Activated B cell treated with CpG ODN at 0.5 μM for 24 hours (primary cell): ENCODE data around the gene SMIM28. TPM values are rescaled to one million over a fixed set of nuclear protein-coding genes. Genes with fewer than 3 reads are reported as not detected.

ENCODE experiments used
- ATAC-seq: fragments of 200-7000 bp; cut with Tn5 transposase; one replicate; pipeline ENCODE4 v1.10.0; 2021; ENCODE audit warnings: low read depth, mild to moderate bottlenecking, moderate library complexity
- CTCF ChIA-PET: fragments of 350-600 bp; sonication (Branson Sonifier 250); formaldehyde crosslinking; loops from one replicate; lab custom pipeline; 2021; ENCODE audit warnings: antibody characterized with exemption; lab: Charles Lee
- POLR2A ChIA-PET: fragments of 350-600 bp; sonication (Branson Sonifier 250); formaldehyde crosslinking; loops from one replicate; lab custom pipeline; 2021; ENCODE audit warnings: antibody characterized with exemption; lab: Charles Lee
- DNase-seq: peaks from one replicate; pipeline ENCODE4 v3.0.0; 2022
- H3K27ac Mint-ChIP-seq: one replicate; pipeline ENCODE4 v1.8.0; 2020; ENCODE audit warnings: mixed read lengths
- H3K27me3 Mint-ChIP-seq: one replicate; pipeline ENCODE4 v1.8.0; 2021; ENCODE audit warnings: mixed read lengths
- H3K36me3 Mint-ChIP-seq: one replicate; pipeline ENCODE4 v1.8.0; 2021; ENCODE audit warnings: low read depth, mixed read lengths
- H3K4me1 Mint-ChIP-seq: one replicate; pipeline ENCODE4 v1.8.0; 2021; ENCODE audit warnings: mixed read lengths
- H3K4me3 Mint-ChIP-seq: one replicate; pipeline ENCODE4 v1.8.0; 2020; ENCODE audit warnings: mild to moderate bottlenecking, mixed read lengths
- H3K9me3 Mint-ChIP-seq: one replicate; pipeline ENCODE4 v1.8.0; 2020; ENCODE audit warnings: mixed read lengths
- intact Hi-C: fragments of 100-400 bp; cut with micrococcal nuclease; formaldehyde crosslinking; loops from one replicate; pipeline ENCODE4 v1.15.1; 2024
- total RNA-seq: library from RNA; stranded (reverse); gene quantifications from 2 replicates; pipeline ENCODE4 v1.2.3, GENCODE V29; 2022
- TF ChIP-seq, protein P1 (sequence below): fragments of 200-600 bp; IDR thresholded peaks from one replicate; pipeline ENCODE4 v1.8.0; 2022; ENCODE audit warnings: antibody characterized with exemption, mild to moderate bottlenecking

The SMIM28 gene
- total RNA-seq, 1 donor from 2014 or later: not detected

GRCh38 chr6:138378463-138378862 lies 758 bp downstream of the SMIM28 start:
- H3K27me3 Mint-ChIP-seq: peaks cover 2% of the 10 kb centered on the region
- H3K27ac Mint-ChIP-seq: no peak overlapping the region
- ChIA-PET POLR2A (no interaction called here), CTCF (no interaction called here)
- no peak for DNase-seq
- TF ChIP-seq, protein P1, sequence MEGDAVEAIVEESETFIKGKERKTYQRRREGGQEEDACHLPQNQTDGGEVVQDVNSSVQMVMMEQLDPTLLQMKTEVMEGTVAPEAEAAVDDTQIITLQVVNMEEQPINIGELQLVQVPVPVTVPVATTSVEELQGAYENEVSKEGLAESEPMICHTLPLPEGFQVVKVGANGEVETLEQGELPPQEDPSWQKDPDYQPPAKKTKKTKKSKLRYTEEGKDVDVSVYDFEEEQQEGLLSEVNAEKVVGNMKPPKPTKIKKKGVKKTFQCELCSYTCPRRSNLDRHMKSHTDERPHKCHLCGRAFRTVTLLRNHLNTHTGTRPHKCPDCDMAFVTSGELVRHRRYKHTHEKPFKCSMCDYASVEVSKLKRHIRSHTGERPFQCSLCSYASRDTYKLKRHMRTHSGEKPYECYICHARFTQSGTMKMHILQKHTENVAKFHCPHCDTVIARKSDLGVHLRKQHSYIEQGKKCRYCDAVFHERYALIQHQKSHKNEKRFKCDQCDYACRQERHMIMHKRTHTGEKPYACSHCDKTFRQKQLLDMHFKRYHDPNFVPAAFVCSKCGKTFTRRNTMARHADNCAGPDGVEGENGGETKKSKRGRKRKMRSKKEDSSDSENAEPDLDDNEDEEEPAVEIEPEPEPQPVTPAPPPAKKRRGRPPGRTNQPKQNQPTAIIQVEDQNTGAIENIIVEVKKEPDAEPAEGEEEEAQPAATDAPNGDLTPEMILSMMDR: no peak
- no peaks in the 10 kb centered on the region for H3K4me1 Mint-ChIP-seq
- H3K9me3 Mint-ChIP-seq: no peaks in the 10 kb centered on the region
- intact Hi-C loops: no loop called here
- no peak overlapping the region for H3K4me3 Mint-ChIP-seq
- no peaks in the 10 kb centered on the region for H3K36me3 Mint-ChIP-seq
- no peak for ATAC-seq

DNA sequence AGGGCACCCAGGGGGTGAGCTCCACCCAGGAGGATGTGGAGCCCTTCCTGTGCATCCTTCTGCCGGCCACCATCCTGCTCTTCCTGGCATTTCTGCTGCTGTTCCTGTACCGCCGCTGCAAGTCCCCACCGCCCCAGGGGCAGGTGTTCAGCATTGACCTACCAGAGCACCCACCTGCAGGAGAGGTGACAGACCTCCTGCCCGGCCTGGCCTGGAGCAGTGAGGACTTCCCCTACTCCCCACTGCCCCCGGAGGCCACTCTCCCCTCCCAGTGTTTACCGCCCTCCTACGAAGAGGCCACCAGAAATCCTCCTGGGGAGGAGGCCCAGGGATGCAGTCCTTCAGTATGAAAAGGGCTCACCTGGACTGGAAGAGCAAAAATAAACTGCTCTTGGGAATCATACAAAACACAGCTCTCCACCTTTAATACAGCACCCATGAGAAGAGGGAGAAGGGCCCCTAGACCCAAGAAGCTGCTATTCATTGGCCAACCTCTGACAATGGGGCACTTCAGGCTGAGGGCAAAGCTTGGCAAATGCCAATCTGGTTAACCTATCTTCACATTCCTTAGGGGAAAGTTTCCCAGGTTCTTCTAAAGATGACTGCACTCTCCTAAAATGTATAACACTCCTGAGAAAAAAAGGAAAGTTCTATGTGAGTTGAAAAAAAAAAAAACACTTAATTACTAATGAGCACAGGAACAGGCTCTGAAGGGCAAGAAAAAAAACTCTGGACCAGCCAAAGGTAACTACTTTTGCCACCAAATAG lies 5.0 kb downstream of the SMIM28 start:
- POLR2A ChIA-PET: no interaction called here
- no peak overlapping the region for H3K27ac Mint-ChIP-seq
- no peak for DNase-seq
- H3K36me3 Mint-ChIP-seq: no peaks in the 10 kb centered on the region
- CTCF ChIA-PET: interaction anchor here (0.7 kb wide), 1 partner anchor 52 kb away, joined by 4 read pairs; no protein-coding TSS in a partner anchor
- H3K4me3 Mint-ChIP-seq: no peak overlapping the region
- H3K27me3 Mint-ChIP-seq: peaks cover 2% of the 10 kb centered on the region
- no peaks in the 10 kb centered on the region for H3K4me1 Mint-ChIP-seq
- intact Hi-C loops: no loop called here
- TF ChIP-seq, protein P1: no peak
- no peak for ATAC-seq
- H3K9me3 Mint-ChIP-seq: no peaks in the 10 kb centered on the region

DNA sequence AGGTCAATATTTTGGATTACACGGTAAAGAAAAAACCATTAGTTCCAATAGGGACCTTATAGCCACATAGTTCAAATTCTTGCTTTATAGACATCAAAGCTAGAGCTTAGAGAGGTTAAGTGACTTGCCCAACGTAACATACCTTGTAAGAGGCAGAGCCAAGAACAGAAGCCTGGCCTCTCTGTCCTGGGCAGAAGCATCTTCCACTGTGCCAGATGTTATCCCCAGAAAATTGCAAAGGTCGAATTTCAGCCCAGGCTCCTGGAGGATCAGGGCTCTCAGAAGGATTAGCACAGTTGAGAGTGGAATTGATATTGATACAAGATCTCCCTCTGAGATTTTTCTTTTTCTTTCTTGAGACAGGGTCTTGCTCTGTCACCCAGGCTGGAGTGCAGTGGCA lies 6.1 kb downstream of the SMIM28 start:
- H3K27ac Mint-ChIP-seq: no peak overlapping the region
- H3K4me1 Mint-ChIP-seq: no peaks in the 10 kb centered on the region
- H3K36me3 Mint-ChIP-seq: no peaks in the 10 kb centered on the region
- POLR2A ChIA-PET: no interaction called here
- intact Hi-C loops: no loop called here
- H3K4me3 Mint-ChIP-seq: no peak overlapping the region
- TF ChIP-seq, protein P1: no peak
- H3K9me3 Mint-ChIP-seq: no peaks in the 10 kb centered on the region
- DNase-seq (no peak), ATAC-seq (no peak)
- CTCF ChIA-PET: no interaction called here
- H3K27me3 Mint-ChIP-seq: peaks cover 2% of the 10 kb centered on the region

GRCh38 chr6:138386897-138387296 lies 9.2 kb downstream of the SMIM28 start:
- Mint-ChIP-seq H3K4me1 (no peaks in the 10 kb centered on the region), H3K27ac (no peak overlapping the region), H3K4me3 (no peak overlapping the region), H3K27me3 (peaks cover 2% of the 10 kb centered on the region), H3K9me3 (no peaks in the 10 kb centered on the region), H3K36me3 (no peaks in the 10 kb centered on the region)
- CTCF ChIA-PET: no interaction called here
- POLR2A ChIA-PET: no interaction called here
- intact Hi-C loops: no loop called here
- DNase-seq (no peak), ATAC-seq (no peak)
- TF ChIP-seq, protein P1: no peak

GRCh38 chr6:138387577-138388368 lies 10.1 kb downstream of the SMIM28 start:
- H3K27me3 Mint-ChIP-seq: no peaks in the 10 kb centered on the region
- H3K27ac Mint-ChIP-seq: no peak overlapping the region
- ChIA-PET POLR2A (no interaction called here), CTCF (no interaction called here)
- ATAC-seq (no peak), DNase-seq (no peak)
- no peaks in the 10 kb centered on the region for H3K36me3 Mint-ChIP-seq
- H3K4me1 Mint-ChIP-seq: no peaks in the 10 kb centered on the region
- no peaks in the 10 kb centered on the region for H3K9me3 Mint-ChIP-seq
- H3K4me3 Mint-ChIP-seq: no peak overlapping the region
- intact Hi-C loops: no loop called here
- TF ChIP-seq, protein P1: no peak
